Amniotic epithelial cell (primary cell): ENCODE measurements around the gene CADPS2.
A peak's percentile ranks its signal among the peaks of the same experiment; 100 is the strongest.

ENCODE experiments used
- DNase-seq: peaks from one replicate; pipeline ENCODE4 v3.0.0-alpha.2; 2010; ENCODE audit warnings: low read depth

Gene CADPS2

GRCh38 chr7:122600630-122601029, 285.6 kb downstream of the CADPS2 start:
- no peak for DNase-seq

- no peak for DNase-seq
Measured at GRCh38 chr7:122600042-122600441, 286.2 kb downstream of the CADPS2 start.

- no peak for DNase-seq
Measured at GRCh38 chr7:122597277-122597676, 289.0 kb downstream of the CADPS2 start.

- no peak for DNase-seq
Measured at GRCh38 chr7:122595885-122596284, 290.4 kb downstream of the CADPS2 start.

- peak; percentile 5 for DNase-seq
Measured at GRCh38 chr7:122588621-122589020, 297.6 kb downstream of the CADPS2 start.

- DNase-seq: no peak
Measured at GRCh38 chr7:122584676-122585251, 301.5 kb downstream of the CADPS2 start.

- no peak for DNase-seq
Measured at GRCh38 chr7:122578350-122578749, 307.9 kb downstream of the CADPS2 start.

GRCh38 chr7:122577449-122578003, 308.7 kb downstream of the CADPS2 start:
- no peak for DNase-seq

- DNase-seq: no peak
Measured at GRCh38 chr7:122572706-122573105, 313.6 kb downstream of the CADPS2 start.

GRCh38 chr7:122561326-122561725, 324.9 kb downstream of the CADPS2 start:
- DNase-seq: no peak

GRCh38 chr7:122556873-122557542, 329.3 kb downstream of the CADPS2 start:
- no peak for DNase-seq

- DNase-seq: no peak
Measured at GRCh38 chr7:122556219-122556618, 330.0 kb downstream of the CADPS2 start.

GRCh38 chr7:122553761-122554160, 332.5 kb downstream of the CADPS2 start:
- DNase-seq: no peak

- DNase-seq: no peak
Measured at GRCh38 chr7:122552769-122553168, 333.5 kb downstream of the CADPS2 start.

GRCh38 chr7:122550545-122550944, 335.7 kb downstream of the CADPS2 start:
- peak; percentile 17 for DNase-seq

- DNase-seq: no peak
Measured at GRCh38 chr7:122549578-122549977, 336.7 kb downstream of the CADPS2 start.

GRCh38 chr7:122546496-122546895, 339.8 kb downstream of the CADPS2 start:
- DNase-seq: peak; percentile 37

GRCh38 chr7:122544463-122544862, 341.8 kb downstream of the CADPS2 start:
- DNase-seq: no peak

- peak; percentile 59 for DNase-seq
Measured at GRCh38 chr7:122543891-122544290, 342.4 kb downstream of the CADPS2 start.

GRCh38 chr7:122543166-122543565, 343.1 kb downstream of the CADPS2 start:
- no peak for DNase-seq

- DNase-seq: no peak
Measured at GRCh38 chr7:122535086-122535485, 351.2 kb downstream of the CADPS2 start.

- no peak for DNase-seq
Measured at GRCh38 chr7:122532406-122533269, 353.6 kb downstream of the CADPS2 start.
